Tongue (tissue), 2 donors: ENCODE data around the gene RAB5IF. TPM values are rescaled to one million over a fixed set of nuclear protein-coding genes. Genes with fewer than 3 reads are reported as not detected.
"Not testable (repeated sequence)": the region's sequence is repeated elsewhere in the genome, so short reads cannot be mapped to it uniquely, and the experiment has no call there.

Experiments used
- DNase-seq: peaks from one replicate; pipeline ENCODE4 v3.0.0-alpha.2; 2015
- total RNA-seq: library from RNA; depleted of rRNA; stranded (reverse); fragments of >200 nt; gene quantifications from one replicate; pipeline ENCODE4 v1.2.3, GENCODE V29; 2014

RAB5IF gene
- total RNA-seq, 1 donor from 2014 or later, result 54.2 TPM

- no peak for DNase-seq
Measured at GRCh38 chr20:36587388-36588070, 18.1 kb upstream of the RAB5IF start.

DNA sequence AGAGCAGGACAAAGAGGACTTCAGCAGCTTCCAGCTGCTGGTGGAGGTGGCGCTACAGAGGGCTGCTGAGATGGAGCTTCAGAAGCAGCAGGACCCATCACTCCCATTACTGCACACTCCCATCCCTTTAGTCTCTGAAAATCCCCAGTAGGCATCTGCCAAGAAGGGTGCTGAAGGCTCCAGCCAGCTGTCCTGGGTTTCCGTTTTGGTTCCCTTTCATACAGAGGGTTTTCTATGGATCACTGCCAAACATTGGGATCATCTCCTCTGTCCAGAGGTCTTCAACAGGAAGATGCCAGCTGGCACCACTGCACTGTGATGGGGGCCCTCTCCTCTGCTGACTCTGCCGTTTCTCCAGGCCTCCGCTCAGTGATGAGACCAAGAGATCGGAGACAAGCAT is 14.3 kb upstream of the RAB5IF start:
- peak; percentile 78 for DNase-seq

- DNase-seq, result peak; percentile 68
Measured at GRCh38 chr20:36591854-36592641, 13.5 kb upstream of the RAB5IF start.

DNA sequence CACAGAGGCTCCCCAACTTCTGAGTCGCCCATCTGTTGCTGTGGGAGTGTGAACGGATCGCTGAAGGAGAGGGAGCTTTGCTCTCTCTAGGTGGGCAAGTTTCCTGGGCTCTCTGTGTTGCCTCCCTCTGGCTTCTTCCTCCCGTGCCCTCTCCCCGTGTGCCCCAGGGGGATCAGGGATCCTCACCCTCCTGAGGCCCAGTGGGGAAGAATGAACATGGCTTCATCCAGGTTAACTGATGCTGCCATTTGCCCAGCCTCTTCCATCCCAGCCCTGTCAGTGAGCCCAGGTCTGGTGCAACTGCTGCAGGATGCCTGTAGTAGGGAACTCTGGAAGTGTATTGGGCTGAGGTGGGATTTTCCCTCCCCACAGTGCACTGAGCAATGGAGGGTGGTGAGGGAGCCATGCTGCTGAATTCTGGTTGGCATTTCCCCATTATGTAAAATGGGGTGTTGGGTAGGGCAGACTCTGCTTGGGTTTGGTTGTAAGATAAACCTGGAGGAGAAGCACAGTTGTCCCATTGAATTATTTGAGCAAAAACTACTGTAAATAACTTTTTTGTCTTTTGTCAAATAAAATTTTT is 12.1 kb upstream of the RAB5IF start:
- no peak for DNase-seq

- no peak for DNase-seq
Measured at GRCh38 chr20:36599912-36600345, 5.7 kb upstream of the RAB5IF start.

DNA sequence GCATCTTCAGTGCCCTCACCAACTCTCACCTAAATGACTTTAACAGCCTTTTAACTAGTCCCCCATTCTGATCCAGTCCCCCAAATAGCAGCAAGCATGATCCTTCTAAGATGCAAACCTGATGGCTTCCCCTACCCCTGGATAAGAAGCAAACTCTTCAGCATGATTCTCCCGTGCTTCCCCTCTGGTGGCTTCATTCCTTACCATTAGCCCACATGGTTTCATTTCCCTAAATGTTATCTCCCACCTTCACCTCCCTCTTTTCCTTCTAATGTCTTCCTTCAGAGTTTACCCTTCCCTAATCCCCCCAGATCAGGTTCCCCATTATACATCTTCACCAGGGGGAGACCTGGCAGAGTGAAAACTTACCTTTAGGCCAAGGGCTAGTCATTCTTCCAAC is 4.0 kb upstream of the RAB5IF start:
- DNase-seq, result no peak

DNA sequence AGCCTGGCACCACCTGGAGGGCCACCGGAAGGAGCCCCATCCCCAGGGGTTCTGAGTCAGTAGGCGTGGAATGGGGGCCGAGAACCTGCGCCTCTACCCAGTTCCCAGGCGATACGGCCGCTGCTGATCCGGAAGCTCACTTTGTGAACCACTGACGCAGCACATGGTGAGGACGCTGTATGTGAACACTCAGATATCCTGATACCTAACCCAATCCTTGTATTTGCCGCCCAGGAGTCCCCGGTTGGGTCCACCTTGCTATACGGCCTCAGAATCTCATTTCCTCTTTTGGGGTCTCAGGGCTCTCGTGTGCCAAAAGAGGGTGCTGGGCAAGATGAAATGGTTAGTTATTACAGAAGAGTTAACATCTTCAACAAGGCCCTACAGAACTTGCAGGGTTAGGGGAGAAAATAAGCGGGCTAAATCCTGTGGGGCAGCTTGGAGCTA is 604 bp upstream of the RAB5IF start:
- DNase-seq, result no peak

GRCh38 chr20:36606158-36607066 is 833 bp downstream of the RAB5IF start:
- DNase-seq, result no peak

DNA sequence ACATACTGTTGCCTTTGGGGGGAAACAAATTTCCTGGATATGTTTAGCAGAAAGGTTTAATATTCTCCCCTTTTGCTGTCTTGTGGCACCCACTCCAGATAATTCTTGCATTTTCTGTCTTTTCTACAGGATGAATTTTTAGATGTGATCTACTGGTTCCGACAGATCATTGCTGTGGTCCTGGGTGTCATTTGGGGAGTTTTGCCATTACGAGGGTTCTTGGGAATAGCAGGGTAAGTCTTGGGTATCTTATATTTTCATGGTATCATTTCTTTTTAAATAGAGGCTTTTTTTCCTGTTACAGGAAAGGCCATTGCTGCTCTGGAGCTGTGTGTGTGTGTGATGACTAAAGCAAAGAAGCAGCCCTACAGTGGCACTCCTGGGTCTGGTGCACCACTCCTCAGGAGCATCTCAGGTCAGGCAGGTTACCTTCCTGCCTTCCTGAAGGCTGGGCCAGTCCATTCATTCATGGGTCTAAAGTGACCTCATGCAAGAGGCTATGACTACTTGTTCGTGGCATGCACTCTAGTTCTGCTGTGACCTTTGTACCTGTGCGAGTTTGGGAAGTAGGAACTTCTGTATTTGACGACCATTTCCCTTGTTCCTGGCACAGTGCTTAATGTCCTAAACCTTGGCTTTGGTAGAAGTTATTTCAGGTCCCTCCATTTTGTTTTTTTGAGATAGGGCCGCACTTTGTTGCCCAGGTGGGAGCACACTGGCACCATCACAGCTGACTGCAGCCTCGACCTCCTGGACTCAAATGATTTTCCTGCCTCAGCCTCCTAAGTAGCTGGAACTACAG is 2.2 kb downstream of the RAB5IF start:
- DNase-seq, result no peak

DNA sequence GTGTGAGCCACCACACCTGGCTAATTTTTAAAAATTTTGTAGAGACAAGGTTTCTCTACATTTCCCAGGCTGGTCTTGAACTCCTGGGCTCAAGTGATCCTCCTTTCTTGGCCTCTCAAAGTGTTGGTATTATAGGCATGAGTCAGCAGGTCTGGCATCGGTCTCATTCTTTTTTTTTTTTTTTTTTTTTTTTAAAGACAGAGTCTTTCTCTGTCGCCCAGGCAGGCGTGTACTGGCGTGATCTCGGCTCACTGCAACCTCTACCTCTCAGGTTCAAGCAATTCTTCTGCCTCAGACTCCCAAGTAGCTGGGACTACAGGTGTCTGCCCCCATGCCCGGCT is 2.8 kb downstream of the RAB5IF start:
- DNase-seq, result not testable (repeated sequence)

- no peak for DNase-seq
Measured at GRCh38 chr20:36611625-36612024, 6.0 kb downstream of the RAB5IF start.

DNA sequence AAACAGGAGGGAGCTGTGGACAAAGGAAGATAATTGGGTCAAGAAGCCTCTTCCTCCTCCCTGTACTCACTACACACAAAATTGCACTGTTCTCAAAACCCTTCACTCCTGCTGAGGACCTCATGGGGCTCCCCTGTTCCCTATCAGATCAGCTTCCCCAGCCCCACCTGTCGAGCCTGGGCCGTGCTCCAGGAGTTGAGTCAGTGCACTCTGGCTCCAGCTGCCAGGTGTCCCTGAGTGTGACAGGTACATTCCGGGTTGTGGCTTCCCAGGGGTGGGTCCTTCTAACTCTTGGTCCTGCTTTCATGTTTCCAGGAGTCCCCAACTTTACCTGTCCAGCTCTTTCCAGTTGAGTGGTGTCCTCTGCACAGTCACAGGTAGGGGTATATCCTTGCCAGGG is 8.4 kb downstream of the RAB5IF start:
- no peak for DNase-seq

DNA sequence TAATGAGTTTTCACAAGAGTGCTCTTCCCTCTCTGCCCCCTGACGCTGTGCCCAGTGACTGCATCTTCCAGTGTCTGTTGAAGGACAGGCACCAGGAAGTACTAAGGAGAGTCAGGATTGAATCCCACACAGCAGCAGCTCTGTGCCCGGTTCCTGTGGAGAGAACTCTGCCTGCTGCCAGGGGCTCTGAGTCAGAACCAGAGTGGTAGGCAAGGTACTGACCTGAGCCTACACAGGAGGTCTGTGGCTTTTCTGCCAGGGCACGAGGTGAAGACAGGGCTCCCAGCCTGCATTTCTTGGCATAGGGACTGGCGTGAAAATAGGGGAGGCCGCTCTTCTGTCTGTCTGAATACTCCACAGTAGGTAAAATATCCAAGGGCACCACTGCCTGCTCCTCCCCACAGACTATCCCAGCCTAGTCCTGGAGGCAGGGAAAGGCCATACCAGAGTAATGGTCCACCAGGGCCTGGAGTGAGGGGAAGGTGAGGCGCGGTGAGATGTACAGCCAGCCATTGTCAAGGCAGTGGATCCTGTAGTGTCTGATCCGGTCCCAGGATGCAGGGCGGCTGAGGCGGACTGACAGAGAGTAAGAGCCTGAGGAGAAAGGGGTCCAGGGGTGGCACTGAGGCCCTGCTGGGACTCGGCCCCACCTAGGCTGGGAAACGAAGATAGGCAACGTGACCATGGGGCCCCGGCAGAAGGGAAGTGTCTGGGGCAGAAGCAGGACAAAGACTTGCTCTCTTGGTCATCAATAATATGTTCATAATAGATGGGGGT is 9.4 kb downstream of the RAB5IF start:
- no peak for DNase-seq

DNA sequence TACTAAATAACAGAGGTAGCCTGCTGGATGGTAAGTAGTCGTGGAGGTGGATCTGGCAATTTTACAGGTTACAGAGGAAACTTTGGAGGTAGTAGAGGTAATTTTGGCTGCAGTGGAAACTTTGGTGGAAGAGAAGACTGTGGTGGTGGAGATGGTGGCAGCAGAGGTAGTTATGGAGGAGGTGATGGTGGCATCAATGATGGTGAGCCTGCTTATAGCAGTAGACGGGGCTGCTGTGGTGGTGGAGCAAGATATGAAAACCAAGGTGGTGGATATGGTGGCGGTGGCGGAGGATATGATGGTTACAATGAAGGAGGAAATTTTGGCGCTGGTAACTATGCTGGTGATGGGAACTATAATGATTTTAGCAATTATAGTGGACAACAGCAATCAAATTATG is 15.3 kb downstream of the RAB5IF start:
- DNase-seq, result no peak

- DNase-seq, result no peak
Measured at GRCh38 chr20:36623444-36623843, 17.9 kb downstream of the RAB5IF start.

DNA sequence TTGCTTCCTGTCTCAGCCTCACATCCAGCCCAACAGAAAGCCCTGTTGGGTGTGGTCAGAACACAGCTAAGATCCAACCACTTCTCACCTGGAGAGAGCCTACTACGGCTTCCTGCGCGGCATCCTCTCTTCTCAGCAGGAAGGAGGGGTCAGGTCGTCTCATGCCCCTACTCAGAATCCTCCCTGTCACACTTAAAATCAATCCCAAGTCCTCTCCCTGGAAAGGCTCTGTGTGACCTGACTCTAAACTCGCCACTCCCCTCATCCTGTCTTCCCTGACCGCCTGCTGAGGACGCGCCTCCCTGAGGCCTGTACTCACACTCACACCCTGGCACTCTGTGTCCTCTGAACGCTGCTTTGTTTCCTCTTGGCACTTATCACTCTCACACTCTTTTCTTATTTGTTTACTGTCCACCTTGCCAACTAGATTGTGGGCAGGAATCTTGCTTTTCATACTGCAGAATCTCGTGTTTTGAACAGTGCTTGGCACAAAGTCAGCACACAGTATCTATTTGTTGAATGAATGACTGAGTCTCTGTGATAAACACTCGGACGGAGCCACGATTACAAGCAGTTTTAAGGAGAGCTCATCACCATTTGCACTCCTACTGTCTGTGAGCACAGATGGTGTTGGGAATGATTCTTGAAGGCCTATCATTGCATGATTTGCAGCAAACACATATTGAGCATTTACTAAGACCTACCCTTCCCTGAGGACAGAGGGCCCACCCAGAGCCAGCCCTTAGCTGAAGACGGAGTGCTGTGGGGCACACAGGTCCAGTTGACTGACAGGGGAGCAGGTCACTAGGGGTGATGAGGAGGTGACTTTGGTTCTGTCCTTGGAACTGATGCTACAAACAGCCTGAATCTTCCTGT is 18.7 kb downstream of the RAB5IF start:
- DNase-seq, result no peak

- no peak for DNase-seq
Measured at GRCh38 chr20:36624944-36625324, 19.4 kb downstream of the RAB5IF start.

GRCh38 chr20:36628076-36628475 is 22.5 kb downstream of the RAB5IF start:
- no peak for DNase-seq
